T1000 (cell line): Measurements from ENCODE around the gene EMP2.

Experiments used
- DNase-seq: peaks from one replicate; lab custom pipeline; 2025; ENCODE audit warnings: mixed read lengths; lab: John Stamatoyannopoulos, UW

EMP2 gene

DNA sequence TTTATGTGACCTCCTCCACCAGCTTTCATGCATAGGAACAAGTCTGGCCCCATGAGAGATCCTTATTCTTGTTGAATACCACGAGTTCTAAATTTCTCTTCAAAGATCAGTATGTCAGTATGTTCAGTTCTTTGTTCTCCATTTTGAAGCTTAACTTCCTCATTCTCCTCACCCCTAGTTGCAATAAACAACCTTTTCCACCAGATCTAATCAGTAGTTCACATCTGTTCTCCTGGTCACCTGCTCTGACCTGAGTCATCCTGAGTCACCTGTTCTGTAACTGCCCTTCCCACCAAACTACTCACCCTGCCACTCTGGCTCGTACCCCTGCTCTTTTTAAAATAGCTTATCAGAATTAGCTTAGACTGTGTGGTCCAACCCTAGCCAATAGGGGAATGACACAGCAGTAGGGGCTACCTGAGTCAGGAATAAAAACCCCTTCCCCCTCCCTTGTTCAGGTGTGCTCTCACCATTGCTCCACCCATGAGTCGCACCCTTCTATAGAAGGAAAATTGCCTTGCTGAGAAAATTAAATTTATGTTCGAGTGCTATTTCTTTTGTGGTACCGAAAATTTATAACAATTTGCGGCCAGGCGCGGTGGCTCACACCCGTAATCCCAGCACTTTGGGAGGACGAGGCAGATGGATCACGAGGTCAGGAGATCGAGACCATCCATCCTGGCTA, 94.6 kb downstream of the EMP2 start:
- DNase-seq = no peak

DNA sequence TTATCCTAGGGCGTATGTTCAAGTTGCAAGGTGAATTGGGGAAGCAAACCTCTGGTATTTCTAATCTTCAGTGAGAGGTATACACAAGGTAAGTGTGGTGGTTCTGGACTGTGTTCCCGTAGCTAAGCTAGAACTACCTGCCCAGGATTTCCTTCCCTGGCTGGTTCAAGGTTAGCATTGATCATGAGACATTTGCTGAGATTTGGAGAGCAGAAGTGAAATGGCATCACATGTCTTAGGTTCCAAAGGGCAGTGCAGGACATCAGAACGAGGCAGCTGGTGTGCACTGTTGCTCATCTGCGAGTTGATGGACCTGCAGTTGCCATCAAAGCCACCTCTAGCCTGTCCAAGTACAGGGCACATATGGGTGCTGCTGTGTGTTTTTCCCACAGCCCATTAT, 95.2 kb downstream of the EMP2 start:
- no peak for DNase-seq

DNA sequence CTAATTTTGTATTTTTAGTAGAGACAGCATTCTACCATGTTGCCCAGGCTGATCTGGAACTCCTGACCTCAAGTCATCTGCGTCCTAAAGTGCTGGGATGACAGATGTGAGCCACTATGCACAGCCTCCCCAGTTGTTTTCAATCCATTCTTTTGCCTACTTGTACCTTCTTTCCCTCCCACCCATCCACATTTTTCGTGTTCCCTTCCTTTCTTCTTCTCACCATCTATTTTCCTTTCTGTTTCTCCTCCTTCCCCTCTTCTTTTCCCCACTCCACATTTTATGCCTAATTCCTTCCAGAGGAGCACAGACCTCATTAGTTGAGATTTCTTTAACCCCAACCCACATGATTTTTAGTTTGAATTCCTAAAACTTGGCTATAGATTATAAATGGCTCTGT, 100.2 kb downstream of the EMP2 start:
- DNase-seq = no peak
